GM19023 (cell line): ENCODE measurements around the gene IRGQ.

Experiments used
- ATAC-seq: cut with Tn5 transposase; IDR thresholded peaks from one replicate; pipeline ENCODE4 v1.9.1; 2021; ENCODE audit warnings: mild to moderate bottlenecking, moderate library complexity; ENCODE audit not compliant: unreplicated experiment

The IRGQ gene

GRCh38 chr19:43545276-43545675 lies 50.7 kb downstream of the IRGQ start:
- no peak for ATAC-seq

- ATAC-seq: no peak
Observed at GRCh38 chr19:43544077-43544476, 51.9 kb downstream of the IRGQ start.

- ATAC-seq: no peak
Observed at GRCh38 chr19:43541920-43542650, 53.8 kb downstream of the IRGQ start.

- no peak for ATAC-seq
Observed at GRCh38 chr19:43540381-43540780, 55.6 kb downstream of the IRGQ start.

- ATAC-seq: no peak
Observed at GRCh38 chr19:43538922-43539321, 57.0 kb downstream of the IRGQ start.

- ATAC-seq: no peak
Observed at GRCh38 chr19:43534816-43535761, 60.8 kb downstream of the IRGQ start.
